GM12874 (cell line): ENCODE data around the gene NCSTN.
A peak's percentile ranks its signal among the peaks of the same experiment; 100 is the strongest.

Experiments
- TF ChIP-seq, protein P1 (sequence below): IDR thresholded peaks from 2 replicates; pipeline ENCODE4 v1.5.1; 2011; ENCODE audit warnings: low read depth, mild to moderate bottlenecking, control low read depth, low read length, moderate library complexity; ENCODE audit not compliant: insufficient read depth

The NCSTN gene

DNA sequence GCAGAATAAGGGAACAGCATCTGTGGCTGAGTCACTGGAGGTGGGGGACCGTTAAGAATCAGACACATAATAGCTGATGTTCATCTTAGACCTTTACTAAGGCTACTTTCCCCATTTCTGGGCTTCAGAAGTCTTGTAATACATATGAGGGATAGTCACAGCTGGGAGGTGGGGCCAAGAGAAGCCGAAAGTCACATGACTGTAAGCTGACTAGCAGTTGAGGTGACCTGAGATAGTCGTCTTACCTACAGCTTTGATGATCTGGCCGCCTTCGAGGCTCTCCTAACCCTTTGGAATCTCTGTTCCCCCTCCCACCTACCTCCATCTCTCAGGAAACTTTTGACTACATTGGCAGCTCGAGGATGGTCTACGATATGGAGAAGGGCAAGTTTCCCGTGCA, 9.4 kb downstream of the NCSTN start:
- TF ChIP-seq, protein P1, sequence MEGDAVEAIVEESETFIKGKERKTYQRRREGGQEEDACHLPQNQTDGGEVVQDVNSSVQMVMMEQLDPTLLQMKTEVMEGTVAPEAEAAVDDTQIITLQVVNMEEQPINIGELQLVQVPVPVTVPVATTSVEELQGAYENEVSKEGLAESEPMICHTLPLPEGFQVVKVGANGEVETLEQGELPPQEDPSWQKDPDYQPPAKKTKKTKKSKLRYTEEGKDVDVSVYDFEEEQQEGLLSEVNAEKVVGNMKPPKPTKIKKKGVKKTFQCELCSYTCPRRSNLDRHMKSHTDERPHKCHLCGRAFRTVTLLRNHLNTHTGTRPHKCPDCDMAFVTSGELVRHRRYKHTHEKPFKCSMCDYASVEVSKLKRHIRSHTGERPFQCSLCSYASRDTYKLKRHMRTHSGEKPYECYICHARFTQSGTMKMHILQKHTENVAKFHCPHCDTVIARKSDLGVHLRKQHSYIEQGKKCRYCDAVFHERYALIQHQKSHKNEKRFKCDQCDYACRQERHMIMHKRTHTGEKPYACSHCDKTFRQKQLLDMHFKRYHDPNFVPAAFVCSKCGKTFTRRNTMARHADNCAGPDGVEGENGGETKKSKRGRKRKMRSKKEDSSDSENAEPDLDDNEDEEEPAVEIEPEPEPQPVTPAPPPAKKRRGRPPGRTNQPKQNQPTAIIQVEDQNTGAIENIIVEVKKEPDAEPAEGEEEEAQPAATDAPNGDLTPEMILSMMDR: no peak

DNA sequence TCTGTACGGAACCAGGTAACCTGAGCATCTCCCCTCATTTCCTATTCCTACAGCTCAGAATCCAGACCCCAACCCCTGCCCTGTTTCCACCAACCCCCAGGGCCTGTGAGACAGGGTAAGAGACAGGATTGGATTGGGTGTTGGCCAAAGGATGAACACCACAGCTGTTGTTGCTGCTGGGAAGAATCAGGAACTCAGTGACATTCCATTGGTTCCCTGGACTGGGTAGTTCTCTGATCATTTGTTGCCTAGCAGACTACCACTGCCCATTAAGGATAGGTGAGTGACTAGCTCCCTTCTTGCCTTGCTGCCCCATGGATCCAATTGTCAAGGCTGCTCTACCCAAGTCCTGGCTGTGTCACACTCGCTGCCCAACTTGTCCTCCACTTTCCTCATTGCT, 10.0 kb downstream of the NCSTN start:
- TF ChIP-seq, protein P1: no peak

DNA sequence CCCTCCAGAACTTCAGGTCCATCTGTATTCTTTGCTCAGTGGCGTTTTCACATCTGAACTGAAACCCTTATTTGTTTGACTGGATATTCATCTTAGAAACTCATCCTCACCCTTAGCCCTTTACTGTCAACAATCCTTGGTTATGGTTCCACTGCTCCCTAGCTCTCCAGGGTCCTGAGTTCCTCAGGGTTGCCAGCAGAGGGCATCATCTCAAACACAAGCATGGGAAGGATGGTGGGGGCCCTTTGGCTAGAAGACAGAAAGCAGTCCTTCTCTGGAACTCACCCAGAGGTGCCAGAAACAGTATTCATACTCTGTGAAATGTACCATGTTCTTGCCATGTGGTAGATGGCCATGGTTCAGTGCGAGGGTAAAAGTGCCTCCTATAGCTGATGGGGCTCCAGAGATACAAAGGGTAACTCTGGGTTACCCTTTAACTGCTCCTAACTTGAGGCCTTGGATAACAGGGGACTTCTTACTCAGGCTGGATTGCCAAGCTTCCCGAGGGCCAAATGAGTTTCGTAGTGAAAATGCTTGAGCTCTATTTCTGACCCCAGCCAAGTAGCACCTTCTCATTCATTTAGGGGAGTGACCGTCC, 11.3 kb downstream of the NCSTN start:
- TF ChIP-seq, protein P1: peak; percentile 44; the same call in 1 of the 2 replicates

DNA sequence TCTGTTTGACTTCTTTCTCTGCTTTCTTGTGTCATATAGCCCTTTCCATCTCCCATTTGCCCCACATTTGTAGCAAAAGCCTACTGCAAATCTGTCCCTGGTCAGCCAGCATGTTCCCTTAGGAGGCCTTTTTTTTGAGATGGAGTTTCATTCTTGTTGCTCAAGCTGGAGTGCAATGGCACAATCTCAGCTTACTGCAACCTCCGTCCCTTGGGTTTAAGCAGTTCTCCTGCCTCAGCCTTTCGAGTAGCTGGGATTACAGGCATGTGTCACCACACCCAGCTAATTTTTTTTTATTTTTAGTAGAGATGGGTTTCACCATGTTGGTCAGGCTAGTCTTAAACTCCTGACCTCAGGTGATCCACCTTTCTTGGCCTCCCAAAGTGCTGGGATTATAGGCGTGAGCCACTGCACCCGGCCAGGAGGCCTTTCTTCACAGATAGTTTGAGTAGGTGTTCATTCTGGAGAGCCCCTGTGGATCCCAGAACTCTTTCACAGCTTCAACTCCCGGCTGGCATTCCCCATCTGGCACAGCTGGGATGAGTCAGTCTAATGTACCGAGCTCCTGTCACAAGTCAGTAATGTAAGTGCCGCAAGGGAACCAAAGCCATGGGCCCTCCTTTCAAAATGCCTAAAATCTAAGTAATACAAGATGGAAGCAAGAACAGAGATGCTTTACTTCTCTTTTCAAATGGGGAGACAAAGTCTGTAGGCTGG, 14.3 kb downstream of the NCSTN start:
- TF ChIP-seq, protein P1: no peak

DNA sequence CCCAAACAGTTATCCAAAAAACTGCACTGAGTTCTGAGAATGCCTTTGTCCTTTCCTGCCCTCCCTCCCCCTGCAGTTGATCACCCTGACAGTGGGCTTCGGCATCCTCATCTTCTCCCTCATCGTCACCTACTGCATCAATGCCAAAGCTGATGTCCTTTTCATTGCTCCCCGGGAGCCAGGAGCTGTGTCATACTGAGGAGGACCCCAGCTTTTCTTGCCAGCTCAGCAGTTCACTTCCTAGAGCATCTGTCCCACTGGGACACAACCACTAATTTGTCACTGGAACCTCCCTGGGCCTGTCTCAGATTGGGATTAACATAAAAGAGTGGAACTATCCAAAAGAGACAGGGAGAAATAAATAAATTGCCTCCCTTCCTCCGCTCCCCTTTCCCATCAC, 14.9 kb downstream of the NCSTN start:
- TF ChIP-seq, protein P1: no peak

DNA sequence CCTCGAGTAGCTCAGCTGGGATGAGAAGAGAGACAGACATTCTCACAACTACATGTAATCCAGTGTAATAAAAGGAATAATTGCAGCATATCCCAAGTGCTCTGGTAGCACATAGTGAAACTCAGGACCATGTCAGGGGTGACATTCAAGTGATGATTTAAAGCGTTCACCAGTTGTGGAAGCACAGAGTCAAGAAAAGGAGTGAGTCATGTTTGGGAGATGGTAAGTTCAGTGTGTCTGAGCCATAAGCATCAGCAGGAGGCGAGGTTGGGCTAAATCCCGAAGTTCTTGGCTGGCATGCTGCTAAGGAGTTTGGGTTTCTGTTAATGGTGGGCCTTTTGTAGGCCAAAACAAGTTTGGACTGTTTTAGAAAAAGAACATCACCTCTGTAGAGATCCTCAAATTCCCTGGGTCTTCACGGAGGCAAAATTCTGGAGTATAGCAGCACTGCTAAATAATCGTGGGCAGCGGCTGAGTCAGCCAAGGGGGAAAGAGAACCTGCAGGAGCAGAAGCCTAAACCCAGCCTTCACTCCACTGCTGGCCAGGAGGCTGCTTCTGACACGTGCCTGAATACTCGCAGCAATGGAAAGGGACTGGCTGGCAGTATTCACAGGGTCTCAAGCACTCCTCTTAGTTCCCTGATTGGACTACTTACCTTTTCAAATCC, 16.5 kb downstream of the NCSTN start:
- TF ChIP-seq, protein P1: no peak

DNA sequence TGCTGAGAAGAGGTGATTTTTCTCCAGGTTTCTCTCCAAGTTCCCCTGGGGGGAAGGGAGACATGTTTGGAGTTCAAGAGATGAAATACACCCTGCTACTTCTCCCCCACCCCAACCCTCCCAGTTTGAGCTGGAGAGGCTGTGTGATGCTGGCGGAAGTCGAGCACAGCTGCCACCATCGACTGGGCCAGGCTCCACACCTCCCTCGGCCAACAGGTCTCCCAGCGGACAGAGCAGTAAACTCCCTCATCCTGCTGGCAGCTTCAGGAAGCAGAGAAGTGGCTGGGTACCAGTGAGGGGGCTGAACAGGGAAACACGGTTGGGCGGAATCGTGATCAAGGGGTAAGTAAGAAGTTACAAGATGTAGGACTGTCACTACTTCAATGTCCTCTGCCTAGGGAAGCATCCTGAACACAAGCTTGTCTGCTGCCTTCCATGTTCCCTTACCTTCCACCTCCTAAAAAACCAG, 17.1 kb downstream of the NCSTN start:
- TF ChIP-seq, protein P1: no peak
